Astrocyte of the cerebellum (primary cell): ENCODE measurements around the gene PPP1R12A.
A peak's percentile ranks its signal among the peaks of the same experiment; 100 is the strongest.

Experiments
- DNase-seq: peaks from one replicate; pipeline ENCODE4 v3.0.0-alpha.2; 2011; ENCODE audit warnings: low read depth
- H3K4me3 ChIP-seq: 2 replicates; pipeline ENCODE4 v1.5.1; 2011; ENCODE audit warnings: mild to moderate bottlenecking, low read depth, low read length, moderate library complexity
- CTCF ChIP-seq: IDR thresholded peaks from 2 replicates; pipeline ENCODE4 v1.5.1; 2012; ENCODE audit warnings: low read length, low read depth, moderate library complexity, mild to moderate bottlenecking; ENCODE audit errors: missing control alignments
- in situ Hi-C: cut with HindIII; loops from 2 replicates; pipeline ENCODE4 v1.10.0; 2017; ENCODE audit warnings: low sequenced_read_pairs

The PPP1R12A gene

DNA sequence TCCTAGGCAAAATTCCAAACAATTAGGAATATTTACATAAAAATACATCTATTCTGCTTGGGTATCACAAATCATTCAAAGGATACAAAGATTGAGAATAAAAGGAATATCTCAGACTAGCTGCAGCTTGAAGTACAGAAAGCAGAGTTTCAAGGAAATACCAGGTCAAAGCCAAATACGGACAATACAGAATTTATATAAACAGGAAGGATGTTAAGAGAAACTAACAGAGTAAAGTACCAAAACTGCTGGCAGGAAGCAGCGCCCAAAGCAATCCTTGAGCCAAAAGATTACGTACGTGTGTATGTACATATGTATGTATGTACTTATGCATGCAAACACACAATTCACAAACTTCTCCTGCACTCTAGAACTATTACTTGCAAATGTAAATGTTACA is 86.6 kb downstream of the PPP1R12A start:
- no peak overlapping the region for H3K4me3 ChIP-seq
- no peak for TF ChIP-seq CTCF
- DNase-seq, result no peak
- in situ Hi-C loops, result no loop called here

GRCh38 chr12:79847417-79847816 is 87.5 kb downstream of the PPP1R12A start:
- in situ Hi-C loops, result no loop called here
- no peak overlapping the region for H3K4me3 ChIP-seq
- no peak for DNase-seq
- TF ChIP-seq CTCF, result no peak

DNA sequence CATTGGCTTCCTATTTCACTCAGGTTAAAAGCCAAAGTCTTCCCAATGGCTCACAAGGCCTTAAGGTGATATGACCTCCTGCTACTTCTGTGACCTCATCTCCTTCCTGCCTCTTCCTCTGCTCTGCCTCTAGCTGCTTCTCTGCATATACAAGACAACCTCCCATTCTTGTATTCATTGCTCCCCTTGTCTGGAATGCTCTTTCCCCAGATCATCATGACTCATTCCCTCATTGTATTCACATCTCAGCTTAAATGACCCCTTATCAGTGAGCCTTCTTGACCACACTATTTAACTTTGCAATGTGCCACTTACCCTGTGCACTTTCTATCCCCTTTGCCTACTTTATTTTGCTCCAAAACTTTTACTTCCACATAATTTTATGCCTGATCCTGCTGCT is 90.2 kb downstream of the PPP1R12A start:
- DNase-seq, result peak; percentile 19
- no peak overlapping the region for H3K4me3 ChIP-seq
- in situ Hi-C loops, result no loop called here
- no peak for TF ChIP-seq CTCF

GRCh38 chr12:79843978-79844377 is 90.9 kb downstream of the PPP1R12A start:
- no peak for TF ChIP-seq CTCF
- no peak overlapping the region for H3K4me3 ChIP-seq
- in situ Hi-C loops, result no loop called here
- DNase-seq, result no peak

- DNase-seq, result no peak
- in situ Hi-C loops, result no loop called here
- no peak for TF ChIP-seq CTCF
- no peak overlapping the region for H3K4me3 ChIP-seq
Measured at GRCh38 chr12:79842630-79843029, 92.3 kb downstream of the PPP1R12A start.

DNA sequence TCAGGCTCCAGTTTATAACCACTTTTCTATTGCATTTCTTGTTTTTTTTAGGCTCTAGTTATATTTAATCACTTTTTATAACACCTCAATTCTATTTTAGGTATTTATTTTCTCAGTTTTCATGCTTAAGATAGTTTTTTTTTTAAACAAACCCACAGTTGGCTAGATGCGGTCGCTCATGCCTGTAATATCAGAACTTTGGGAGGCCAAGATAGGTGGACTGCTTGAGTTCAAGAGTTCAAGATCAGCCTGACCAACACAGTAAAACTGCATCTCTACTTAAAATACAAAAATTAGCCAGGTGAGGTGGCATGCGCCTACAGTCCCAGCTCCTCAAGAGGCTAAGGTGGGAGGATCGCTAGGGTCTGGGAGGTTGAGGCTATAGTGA is 93.0 kb downstream of the PPP1R12A start:
- TF ChIP-seq CTCF, result no peak
- H3K4me3 ChIP-seq, result no peak overlapping the region
- DNase-seq, result no peak
- in situ Hi-C loops, result no loop called here
